Spleen (tissue), 13 donors: Measurements from ENCODE around the gene DUOX2. TPM values are rescaled to one million over a fixed set of nuclear protein-coding genes. Genes with fewer than 3 reads are reported as not detected.

Source experiments
- DNase-seq: peaks from one replicate; pipeline ENCODE4 v3.0.0-alpha.2; 2020
- H3K27ac ChIP-seq, 8 donors: fragments of 200-600 bp; sonication (generic) in 7 of 8; 1 replicate in 4 of 8; 2 replicates in 4 of 8; pipeline versions ENCODE4 v1.5.0 to v1.8.0; 2016 to 2021; ENCODE audit warnings: inconsistent platforms in 4 of 8, mild to moderate bottlenecking in 4 of 8, moderate library complexity in 1 of 8
- H3K27me3 ChIP-seq, 7 donors: fragments of 200-600 bp; sonication (generic) in 6 of 7; replicated peaks in 1 of 7; 1 replicate in 4 of 7; 2 replicates in 3 of 7; pipeline versions ENCODE4 v1.5.0 to v1.8.0; 2016 to 2021; ENCODE audit warnings: inconsistent platforms in 3 of 7, mild to moderate bottlenecking in 1 of 7
- H3K36me3 ChIP-seq, 6 donors: fragments of 200-600 bp; sonication (generic) in 5 of 6; 1 replicate in 4 of 6; 2 replicates in 2 of 6; pipeline versions ENCODE4 v1.5.0 to v1.8.0; 2016 to 2021; ENCODE audit warnings: inconsistent platforms in 2 of 6
- H3K4me1 ChIP-seq, 6 donors: fragments of 200-600 bp; sonication (generic) in 5 of 6; 1 replicate in 3 of 6; 2 replicates in 3 of 6; pipeline versions ENCODE4 v1.5.0 to v1.8.0; 2016 to 2021; ENCODE audit warnings: inconsistent platforms in 3 of 6
- H3K4me3 ChIP-seq, 8 donors: fragments of 200-600 bp; sonication (generic) in 7 of 8; 1 replicate in 4 of 8; 2 replicates in 4 of 8; pipeline versions ENCODE4 v1.5.0 to v1.8.0; 2016 to 2021; ENCODE audit warnings: inconsistent platforms in 4 of 8, mild to moderate bottlenecking in 4 of 8, moderate library complexity in 2 of 8
- H3K9me3 ChIP-seq, 8 donors: fragments of 200-600 bp; sonication (generic) in 7 of 8; 1 replicate in 4 of 8; 2 replicates in 4 of 8; pipeline versions ENCODE4 v1.5.0 to v1.8.0; 2016 to 2021; ENCODE audit warnings: inconsistent platforms in 4 of 8
- POLR2A ChIP-seq, 3 donors: fragments of 450-650 bp; IDR thresholded peaks; one replicate each; pipeline ENCODE4 v1.5.1; 2017; ENCODE audit warnings: antibody characterized with exemption in 3 of 3, mild to moderate bottlenecking in 1 of 3
- POLR2AphosphoS5 ChIP-seq, 3 donors: sonication (generic); formaldehyde crosslinking; IDR thresholded peaks; one replicate each; pipeline ENCODE4 v1.5.1; 2017; ENCODE audit warnings: antibody characterized with exemption in 3 of 3
- WGBS, 5 donors: extraction: QIAGEN DNeasy Blood & Tissue Kit in 3 of 5; methylation state at CpG; one replicate each; pipeline versions ENCODE4 v1.1.5 to v1.1.7; 2013 to 2018; 5-methylcytosine and 5-hydroxymethylcytosine counted together
- intact Hi-C: fragments of 100-400 bp; cut with DNase I; formaldehyde crosslinking; loops from one replicate; pipeline ENCODE4 v1.15.0; 2023; ENCODE audit warnings: low total_unique reads
- long read RNA-seq, 2 donors: transcript quantifications; one replicate each; lab custom pipeline, GENCODE V29; 2026
- polyA plus RNA-seq, 3 donors: library from polyadenylated mRNA; stranded (reverse); fragments of 200-250 nt; gene quantifications; one replicate each; pipeline ENCODE4 v1.2.1, GENCODE V29; 2013
- total RNA-seq, 7 donors: library from RNA; depleted of rRNA in 3 of 7; stranded (reverse); fragments of >200 nt in 3 of 7; fragmentation: NEBNext Ultra II Directional in 4 of 7; extraction: Animal tissue kit (Norgen Biotek cat#: 25700) in 4 of 7; gene quantifications; one replicate each; pipeline versions ENCODE4 v1.1.0 to v1.2.1, GENCODE V29; 2016 to 2021
- TF ChIP-seq, protein P1 (sequence below), 11 experiments: fragments of 200-600 bp in 7 of 11; fragments of 450-650 bp in 4 of 11; sonication (generic) in 4 of 11; IDR thresholded peaks in 8 of 11; conservative IDR thresholded peaks in 3 of 11; 1 replicate in 7 of 11; 2 replicates in 4 of 11; pipeline versions ENCODE4 v1.4.0 to v1.8.0; 2016 to 2021; ENCODE audit warnings: antibody characterized with exemption in 11 of 11, inconsistent platforms in 4 of 11, mild to moderate bottlenecking in 1 of 11
- donor health status: healthy with polysubstance abuse.
- donor health status: DM: no; HTN: no; CAD: no; lungs with moderate emphysema.
- donor health status: DM: no; HTN: no; CAD: no.
- donor health status: Bipolar disorder and iron deficiency.
- donor health status: healthy.
- donor health status: DM: no; HTN: no; CAD: no.
- donor health status: DM: yes; HTN: yes; CAD: no.

Gene DUOX2
- total RNA-seq, result not detected
- polyA plus RNA-seq, result under 1 TPM in 1 of 3 donors, not detected in 2; 0.10 TPM
- long read RNA-seq, donor 1, result 0 reads
- long read RNA-seq, donor 2, result 0 reads

DNA sequence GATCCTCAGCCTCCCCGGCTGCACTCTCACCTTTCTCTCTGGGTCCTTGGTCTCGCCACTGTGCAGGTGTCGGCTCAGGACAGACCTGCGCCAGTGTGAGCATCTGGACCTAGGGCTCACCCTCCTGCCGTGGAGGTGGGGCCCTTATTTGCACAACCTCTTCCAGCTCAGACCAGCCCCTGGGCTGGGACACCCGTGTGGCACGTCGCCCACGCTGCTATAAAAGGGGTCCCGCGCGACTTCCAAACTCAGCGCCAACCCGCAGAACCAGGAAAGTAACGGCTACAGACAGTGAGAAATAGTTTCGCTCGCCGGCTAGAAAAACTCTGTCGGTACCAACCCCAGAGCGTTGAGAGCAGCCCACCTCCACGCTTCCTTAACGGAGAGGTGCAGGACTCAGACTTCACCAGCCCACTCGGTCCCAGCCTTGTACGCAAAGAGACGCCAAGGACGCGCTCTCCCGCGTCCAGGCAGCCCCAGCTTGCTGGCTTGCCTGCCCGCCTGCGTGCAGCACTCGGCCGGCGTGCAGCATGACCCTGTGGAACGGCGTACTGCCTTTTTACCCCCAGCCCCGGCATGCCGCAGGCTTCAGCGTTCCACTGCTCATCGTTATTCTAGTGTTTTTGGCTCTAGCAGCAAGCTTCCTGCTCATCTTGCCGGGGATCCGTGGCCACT lies at the start of gene DUOX2, which contains the start of gene DUOXA2:
TSS of gene DUOX2 (minus strand) at position 97 of the 675 bp plus-strand sequence. CDS start 761 bp downstream, outside the sequence.
TSS of gene DUOXA2 (plus strand) at position 251 of the 675 bp plus-strand sequence. CDS start at position 531, 280 bp downstream.
- H3K4me3 ChIP-seq, result peak within 1 kb of the TSS in 4 of 8 donors; percentile 6 to 54 (median 18)
- peaks cover 25 to 97% (median 81%) of the 10 kb centered on the region in 7 donors for H3K27me3 ChIP-seq
- H3K36me3 ChIP-seq, result no peaks in the 10 kb centered on the region
- 1 to 5% (median 3%) methylated on average over 39 to 42 of the region's 42 CpGs for whole genome bisulfite sequencing, 5 donors
- DNase-seq, result no peak
- H3K27ac ChIP-seq, result no peak within 1 kb of the TSS
- H3K9me3 ChIP-seq, result no peaks in the 10 kb centered on the region
- intact Hi-C loops, result no loop called here
- peaks cover 29 to 62% (median 51%) of the 10 kb centered on the region in 6 donors for H3K4me1 ChIP-seq
- TF ChIP-seq, protein P1, sequence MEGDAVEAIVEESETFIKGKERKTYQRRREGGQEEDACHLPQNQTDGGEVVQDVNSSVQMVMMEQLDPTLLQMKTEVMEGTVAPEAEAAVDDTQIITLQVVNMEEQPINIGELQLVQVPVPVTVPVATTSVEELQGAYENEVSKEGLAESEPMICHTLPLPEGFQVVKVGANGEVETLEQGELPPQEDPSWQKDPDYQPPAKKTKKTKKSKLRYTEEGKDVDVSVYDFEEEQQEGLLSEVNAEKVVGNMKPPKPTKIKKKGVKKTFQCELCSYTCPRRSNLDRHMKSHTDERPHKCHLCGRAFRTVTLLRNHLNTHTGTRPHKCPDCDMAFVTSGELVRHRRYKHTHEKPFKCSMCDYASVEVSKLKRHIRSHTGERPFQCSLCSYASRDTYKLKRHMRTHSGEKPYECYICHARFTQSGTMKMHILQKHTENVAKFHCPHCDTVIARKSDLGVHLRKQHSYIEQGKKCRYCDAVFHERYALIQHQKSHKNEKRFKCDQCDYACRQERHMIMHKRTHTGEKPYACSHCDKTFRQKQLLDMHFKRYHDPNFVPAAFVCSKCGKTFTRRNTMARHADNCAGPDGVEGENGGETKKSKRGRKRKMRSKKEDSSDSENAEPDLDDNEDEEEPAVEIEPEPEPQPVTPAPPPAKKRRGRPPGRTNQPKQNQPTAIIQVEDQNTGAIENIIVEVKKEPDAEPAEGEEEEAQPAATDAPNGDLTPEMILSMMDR (IDR thresholded peaks at IDR 0.05 in 8 of 11, conservative IDR thresholded peaks at IDR 0.05 in 3 of 11), result no peak
- no peak for TF ChIP-seq POLR2AphosphoS5 (IDR thresholded peaks at IDR 0.05)
- no peak for TF ChIP-seq POLR2A (IDR thresholded peaks at IDR 0.05)

DNA sequence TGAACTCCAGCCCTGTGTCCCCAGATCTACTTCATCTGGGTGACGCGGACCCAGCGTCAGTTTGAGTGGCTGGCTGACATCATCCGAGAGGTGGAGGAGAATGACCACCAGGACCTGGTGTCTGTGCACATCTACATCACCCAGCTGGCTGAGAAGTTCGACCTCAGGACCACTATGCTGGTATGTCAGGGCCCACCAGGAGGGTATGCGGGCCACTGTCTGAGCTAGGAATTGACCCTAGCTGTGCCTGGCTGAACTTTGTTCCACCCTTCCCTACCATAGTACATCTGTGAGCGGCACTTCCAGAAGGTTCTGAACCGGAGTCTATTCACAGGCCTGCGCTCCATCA lies 49.5 kb upstream of the DUOX2 start:
- DNase-seq, result no peak
- no peaks in the 10 kb centered on the region for H3K36me3 ChIP-seq
- no peak overlapping the region for H3K4me3 ChIP-seq
- H3K9me3 ChIP-seq, result no peaks in the 10 kb centered on the region
- peaks cover 7 to 44% (median 25%) of the 10 kb centered on the region in 6 donors for H3K4me1 ChIP-seq
- no peak overlapping the region for H3K27ac ChIP-seq
- intact Hi-C loops, result loop anchor here (10.0 kb wide), 1 partner anchor 231 kb away; no protein-coding TSS in a partner anchor
- 86 to 95% (median 88%) methylated on average over 8 to 9 of the region's 9 CpGs for WGBS, 5 donors
- TF ChIP-seq POLR2A (IDR thresholded peaks at IDR 0.05) (no peak), POLR2AphosphoS5 (IDR thresholded peaks at IDR 0.05) (no peak)
- TF ChIP-seq, protein P1 (IDR thresholded peaks at IDR 0.05 in 8 of 11, conservative IDR thresholded peaks at IDR 0.05 in 3 of 11), result no peak
- no peaks in the 10 kb centered on the region for H3K27me3 ChIP-seq

DNA sequence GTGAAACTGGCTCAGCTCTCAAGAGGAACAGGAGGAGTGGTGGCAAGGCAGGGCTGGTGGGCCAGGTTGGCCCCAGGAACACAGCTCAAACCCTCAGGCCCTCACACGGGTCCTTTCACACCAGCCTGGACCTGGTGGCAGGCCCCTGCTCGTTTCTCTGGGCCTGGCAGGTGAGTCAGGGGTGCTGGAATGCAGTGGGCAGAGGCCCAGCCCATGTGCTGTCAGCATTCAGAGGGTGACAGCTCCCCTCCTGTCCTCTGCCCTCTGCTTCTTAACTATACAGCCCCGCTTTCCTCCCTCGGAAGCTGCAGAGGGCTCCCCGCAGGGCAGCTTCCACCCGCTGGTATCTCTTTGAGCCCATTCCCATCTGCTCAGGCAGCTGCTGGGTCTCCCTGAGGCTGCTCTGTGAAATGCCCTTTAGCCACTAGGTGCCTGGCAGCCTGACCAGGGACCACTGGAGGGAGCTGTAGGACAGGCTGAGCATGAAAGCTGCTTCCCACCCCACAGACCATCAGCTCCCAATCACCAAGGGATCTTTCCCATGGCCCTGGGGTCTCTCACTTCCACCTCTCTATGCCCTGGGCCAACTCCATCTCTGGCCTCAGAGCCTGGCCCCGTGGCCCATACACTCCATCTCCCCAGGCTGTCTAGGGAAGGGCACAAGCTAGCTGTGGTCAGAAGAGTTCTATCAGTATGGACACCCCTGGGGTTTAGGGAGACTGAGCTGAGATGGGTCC lies 49.0 kb upstream of the DUOX2 start:
- DNase-seq, result peak; percentile 87
- TF ChIP-seq, protein P1 (IDR thresholded peaks at IDR 0.05 in 8 of 11, conservative IDR thresholded peaks at IDR 0.05 in 3 of 11), result peak; percentile 72 to 88 (median 83)
- TF ChIP-seq POLR2A (IDR thresholded peaks at IDR 0.05), result no peak
- TF ChIP-seq POLR2AphosphoS5 (IDR thresholded peaks at IDR 0.05), result peak in 2 of 3 donors; percentile 15 to 44
- H3K27ac ChIP-seq, result no peak overlapping the region
- H3K27me3 ChIP-seq, result no peaks in the 10 kb centered on the region
- WGBS, 5 donors, result 9 to 23% (median 19%) methylated on average over 7 of the region's 7 CpGs
- H3K4me3 ChIP-seq, result no peak overlapping the region
- intact Hi-C loops, result loop anchor here (10.0 kb wide), 1 partner anchor 232 kb away; no protein-coding TSS in a partner anchor
- peaks cover 1 to 43% (median 22%) of the 10 kb centered on the region in 6 donors for H3K4me1 ChIP-seq
- H3K9me3 ChIP-seq, result no peaks in the 10 kb centered on the region
- no peaks in the 10 kb centered on the region for H3K36me3 ChIP-seq
